MCF 10A (cell line): ENCODE results near the gene GLMN. TPM values are rescaled to one million over a fixed set of nuclear protein-coding genes. Genes with fewer than 3 reads are reported as not detected.

Experiments used
- BruUV-seq: library from RNA; stranded (reverse); fragments of 400-500 nt; replicated peaks from 2 replicates; lab custom pipeline; 2021; lab: Mats Ljungman, UMichigan
- CTCF ChIA-PET: fragments of 300-600 bp; sonication (Branson Sonifier 250); formaldehyde crosslinking; extraction: SDS; loops from one replicate; lab custom pipeline; 2021; ENCODE audit warnings: antibody characterized with exemption, inconsistent platforms; lab: Yijun Ruan, JAX
- POLR2A ChIA-PET: fragments of 300-600, 350-650 bp; sonication (Branson Sonifier 250); formaldehyde crosslinking; extraction: SDS; loops from one replicate; lab custom pipeline; 2020; ENCODE audit warnings: antibody characterized with exemption, inconsistent platforms; lab: Yijun Ruan, JAX
- DNase-seq: peaks from one replicate; pipeline ENCODE4 v3.0.0-alpha.2; 2018; ENCODE audit not compliant: unreplicated experiment
- H3K27ac Mint-ChIP-seq: one replicate; pipeline ENCODE4 v1.8.0; 2022; ENCODE audit warnings: mild to moderate bottlenecking, low read depth, mixed read lengths; ENCODE audit not compliant: unreplicated experiment
- H3K27me3 Mint-ChIP-seq: one replicate; pipeline ENCODE4 v1.8.0; 2022; ENCODE audit warnings: mixed read lengths; ENCODE audit not compliant: insufficient read depth, unreplicated experiment
- H3K36me3 Mint-ChIP-seq: one replicate; pipeline ENCODE4 v1.8.0; 2022; ENCODE audit warnings: mild to moderate bottlenecking, moderate library complexity, mixed read lengths; ENCODE audit not compliant: insufficient read depth, unreplicated experiment
- H3K4me1 Mint-ChIP-seq: one replicate; pipeline ENCODE4 v1.8.0; 2022; ENCODE audit warnings: mixed read lengths; ENCODE audit not compliant: insufficient read depth, unreplicated experiment
- H3K4me3 Mint-ChIP-seq: one replicate; pipeline ENCODE4 v1.8.0; 2022; ENCODE audit warnings: mild to moderate bottlenecking, moderate library complexity, mixed read lengths; ENCODE audit not compliant: unreplicated experiment
- H3K9me3 Mint-ChIP-seq: one replicate; pipeline ENCODE4 v1.8.0; 2022; ENCODE audit warnings: mixed read lengths; ENCODE audit not compliant: unreplicated experiment
- intact Hi-C: fragments of 100-400 bp; cut with micrococcal nuclease; formaldehyde crosslinking; loops from 2 replicates; pipeline ENCODE4 v1.14.1; 2022
- total RNA-seq: library from RNA; stranded (reverse); gene quantifications from 2 replicates; pipeline ENCODE4 v1.2.3, GENCODE V29; 2022
- TF ChIP-seq, protein P1 (sequence below): fragments of 200-600 bp; IDR thresholded peaks from one replicate; pipeline ENCODE4 v1.8.0; 2022; ENCODE audit warnings: antibody characterized with exemption, mild to moderate bottlenecking; ENCODE audit not compliant: unreplicated experiment

GLMN gene
- total RNA-seq, 1 experiment from 2014 or later, result 10.1 TPM

DNA sequence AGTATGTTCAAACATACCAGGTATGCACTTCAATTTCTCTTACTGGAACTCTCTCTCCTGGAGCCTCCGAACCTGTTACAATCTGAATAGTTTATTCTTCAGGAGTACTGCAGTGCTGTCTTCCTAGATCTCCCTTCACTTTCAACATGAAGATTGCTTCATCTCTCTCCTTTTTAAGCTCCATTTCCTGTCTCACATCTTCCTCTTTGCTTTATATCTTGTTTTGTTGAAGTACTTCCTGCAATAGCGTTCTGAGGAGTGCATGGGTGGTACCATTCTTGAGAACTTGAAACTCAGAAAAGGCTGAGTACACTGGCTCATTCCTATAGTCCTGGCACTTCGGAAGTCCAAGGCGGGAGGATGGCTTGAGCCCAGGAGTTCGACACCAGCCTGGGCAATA, 96.8 kb downstream of the GLMN start:
- POLR2A ChIA-PET, result no interaction called here
- H3K27ac Mint-ChIP-seq, result no peak overlapping the region
- no TSS peak for BruUV-seq
- H3K4me3 Mint-ChIP-seq, result no peak overlapping the region
- peaks cover 8% of the 10 kb centered on the region for H3K9me3 Mint-ChIP-seq
- no peak for DNase-seq
- no peaks in the 10 kb centered on the region for H3K36me3 Mint-ChIP-seq
- no peaks in the 10 kb centered on the region for H3K27me3 Mint-ChIP-seq
- TF ChIP-seq, protein P1, sequence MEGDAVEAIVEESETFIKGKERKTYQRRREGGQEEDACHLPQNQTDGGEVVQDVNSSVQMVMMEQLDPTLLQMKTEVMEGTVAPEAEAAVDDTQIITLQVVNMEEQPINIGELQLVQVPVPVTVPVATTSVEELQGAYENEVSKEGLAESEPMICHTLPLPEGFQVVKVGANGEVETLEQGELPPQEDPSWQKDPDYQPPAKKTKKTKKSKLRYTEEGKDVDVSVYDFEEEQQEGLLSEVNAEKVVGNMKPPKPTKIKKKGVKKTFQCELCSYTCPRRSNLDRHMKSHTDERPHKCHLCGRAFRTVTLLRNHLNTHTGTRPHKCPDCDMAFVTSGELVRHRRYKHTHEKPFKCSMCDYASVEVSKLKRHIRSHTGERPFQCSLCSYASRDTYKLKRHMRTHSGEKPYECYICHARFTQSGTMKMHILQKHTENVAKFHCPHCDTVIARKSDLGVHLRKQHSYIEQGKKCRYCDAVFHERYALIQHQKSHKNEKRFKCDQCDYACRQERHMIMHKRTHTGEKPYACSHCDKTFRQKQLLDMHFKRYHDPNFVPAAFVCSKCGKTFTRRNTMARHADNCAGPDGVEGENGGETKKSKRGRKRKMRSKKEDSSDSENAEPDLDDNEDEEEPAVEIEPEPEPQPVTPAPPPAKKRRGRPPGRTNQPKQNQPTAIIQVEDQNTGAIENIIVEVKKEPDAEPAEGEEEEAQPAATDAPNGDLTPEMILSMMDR, result no peak
- intact Hi-C loops, result no loop called here
- no peaks in the 10 kb centered on the region for H3K4me1 Mint-ChIP-seq
- CTCF ChIA-PET, result interaction anchor here (1.1 kb wide), 1 partner anchor 121 kb away, joined by 3 read pairs; no protein-coding TSS in a partner anchor

Other genes with a start within 250 kb of the GLMN start
- gene SETSIP, start 223.6 kb downstream of the GLMN start, total RNA-seq, result not detected in 2 replicates
- 1.8 and 2.2 TPM in 2 replicates for gene BTBD8, start 218.6 kb downstream of the GLMN start, total RNA-seq
- gene C1orf146, start 81.1 kb downstream of the GLMN start, total RNA-seq, result not detected in 2 replicates
- 26.2 and 29.3 TPM in 2 replicates for gene RPAP2, start 72 bp upstream of the GLMN start, total RNA-seq
- gene GFI1, start 187.9 kb upstream of the GLMN start, total RNA-seq, result 0.27 TPM in 1 of 2 replicates, not detected in the other